ENCODE results near the gene NPHS1. TPM values are rescaled to one million over a fixed set of nuclear protein-coding genes. Genes with fewer than 3 reads are reported as not detected.

Gene NPHS1
- total and polyA plus RNA-seq, 2 of the 8 experiments (the other 6 are each of a cell fraction or from before 2014, with no cell fraction given), result 1.3 to 1.4 TPM

DNA sequence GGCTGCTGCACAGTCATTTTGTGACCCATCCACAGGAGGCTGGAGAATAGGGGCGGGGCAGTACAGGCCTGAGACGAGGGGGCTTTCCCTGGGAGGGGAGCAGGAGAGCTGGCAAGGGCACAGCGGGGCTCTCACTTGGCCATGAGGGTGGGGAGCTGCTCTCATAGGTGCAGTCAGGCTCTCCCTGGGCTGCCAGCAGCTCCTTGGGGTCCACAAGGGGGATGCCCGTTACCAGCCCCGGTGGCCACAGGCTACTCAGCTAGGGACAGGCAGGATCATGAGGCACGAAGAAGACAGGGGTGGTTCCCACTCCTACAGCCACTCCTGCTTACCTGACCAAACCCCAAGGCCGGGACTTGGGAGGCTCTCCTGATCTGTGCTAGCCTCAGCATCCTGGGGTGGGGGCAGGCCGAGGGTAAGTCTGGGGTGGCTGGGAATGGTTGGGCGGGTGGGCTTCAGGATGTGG lies 60.5 kb downstream of the NPHS1 start (continued):
- TF ChIP-seq RFX5 (IDR thresholded peaks at IDR 0.05; ENCODE audit: borderline replicate concordance, low read depth, low read length) (no peak), KDM5A (IDR thresholded peaks at IDR 0.05; ENCODE audit: low read length) (no peak), SP2 (IDR thresholded peaks at IDR 0.05; ENCODE audit: low read length) (no peak), SIX5 (IDR thresholded peaks at IDR 0.05; ENCODE audit: low read depth, low read length) (no peak), CTBP2 (IDR thresholded peaks at IDR 0.05; ENCODE audit: borderline replicate concordance, insufficient read depth, insufficient read length, low read length) (no peak)
